Nephron (organoid): Measurements from ENCODE around the gene KCNK6.

ENCODE experiments used
- H3K27ac Mint-ChIP-seq, 3 experiments: 2 replicates each; pipeline ENCODE4 v1.8.0; 2020; ENCODE audit warnings: mixed read lengths in 3 of 3, mild to moderate bottlenecking in 2 of 3, moderate library complexity in 1 of 3
- H3K27me3 Mint-ChIP-seq: 2 replicates; pipeline ENCODE4 v1.8.0; 2021; ENCODE audit warnings: low read depth, mild to moderate bottlenecking, moderate library complexity, mixed read lengths
- H3K36me3 Mint-ChIP-seq: 2 replicates; pipeline ENCODE4 v1.8.0; 2020; ENCODE audit warnings: low read depth, mixed read lengths
- H3K4me1 Mint-ChIP-seq: 2 replicates; pipeline ENCODE4 v1.8.0; 2020; ENCODE audit warnings: mixed read lengths
- H3K4me3 Mint-ChIP-seq, 3 experiments: 2 replicates each; pipeline ENCODE4 v1.8.0; 2020; ENCODE audit warnings: mild to moderate bottlenecking in 3 of 3, mixed read lengths in 3 of 3, moderate library complexity in 2 of 3
- H3K9me3 Mint-ChIP-seq: 2 replicates; pipeline ENCODE4 v1.8.0; 2020; ENCODE audit warnings: mixed read lengths
- CTCF ChIP-seq, 3 experiments: fragments of 200-600 bp; sonication (generic); IDR thresholded peaks; one replicate each; pipeline ENCODE4 v1.5.0; 2021; ENCODE audit warnings: antibody characterized with exemption in 3 of 3; ENCODE audit not compliant: unreplicated experiment in 3 of 3

Gene KCNK6

GRCh38 chr19:38290631-38291147 lies 29.0 kb upstream of the KCNK6 start:
- H3K4me1 Mint-ChIP-seq: peaks cover 22% of the 10 kb centered on the region
- H3K36me3 Mint-ChIP-seq: peaks cover 11% of the 10 kb centered on the region
- H3K27me3 Mint-ChIP-seq: peaks cover 3% of the 10 kb centered on the region
- TF ChIP-seq CTCF (IDR thresholded peaks at IDR 0.05; ENCODE audit: unreplicated experiment in 3 of 3): no peak
- peak overlapping the region in 1 of 3 experiments; percentile 46 for H3K27ac Mint-ChIP-seq
- H3K9me3 Mint-ChIP-seq: no peaks in the 10 kb centered on the region
- no peak overlapping the region for H3K4me3 Mint-ChIP-seq

GRCh38 chr19:38291855-38292254 lies 27.8 kb upstream of the KCNK6 start:
- no peak for TF ChIP-seq CTCF (IDR thresholded peaks at IDR 0.05; ENCODE audit: unreplicated experiment in 3 of 3)
- peaks cover 4% of the 10 kb centered on the region for H3K36me3 Mint-ChIP-seq
- H3K27me3 Mint-ChIP-seq: no peaks in the 10 kb centered on the region
- H3K27ac Mint-ChIP-seq: peak overlapping the region; percentile 24 to 54 (median 27)
- H3K4me1 Mint-ChIP-seq: peaks cover 22% of the 10 kb centered on the region
- no peaks in the 10 kb centered on the region for H3K9me3 Mint-ChIP-seq
- H3K4me3 Mint-ChIP-seq: no peak overlapping the region

- Mint-ChIP-seq H3K4me3 (no peak overlapping the region), H3K27me3 (no peaks in the 10 kb centered on the region), H3K4me1 (peaks cover 22% of the 10 kb centered on the region), H3K27ac (no peak overlapping the region), H3K36me3 (peaks cover 4% of the 10 kb centered on the region), H3K9me3 (no peaks in the 10 kb centered on the region)
- no peak for TF ChIP-seq CTCF (IDR thresholded peaks at IDR 0.05; ENCODE audit: unreplicated experiment in 3 of 3)
Observed at GRCh38 chr19:38293281-38293680, 26.4 kb upstream of the KCNK6 start.

GRCh38 chr19:38294090-38294489 lies 25.6 kb upstream of the KCNK6 start:
- H3K4me1 Mint-ChIP-seq: peaks cover 22% of the 10 kb centered on the region
- H3K27me3 Mint-ChIP-seq: no peaks in the 10 kb centered on the region
- peaks cover 4% of the 10 kb centered on the region for H3K36me3 Mint-ChIP-seq
- TF ChIP-seq CTCF (IDR thresholded peaks at IDR 0.05; ENCODE audit: unreplicated experiment in 3 of 3): no peak
- H3K9me3 Mint-ChIP-seq: no peaks in the 10 kb centered on the region
- H3K27ac Mint-ChIP-seq: no peak overlapping the region
- no peak overlapping the region for H3K4me3 Mint-ChIP-seq

- no peaks in the 10 kb centered on the region for H3K9me3 Mint-ChIP-seq
- H3K27me3 Mint-ChIP-seq: peaks cover 4% of the 10 kb centered on the region
- no peaks in the 10 kb centered on the region for H3K4me1 Mint-ChIP-seq
- no peaks in the 10 kb centered on the region for H3K36me3 Mint-ChIP-seq
- no peak overlapping the region for H3K4me3 Mint-ChIP-seq
- no peak overlapping the region for H3K27ac Mint-ChIP-seq
- no peak for TF ChIP-seq CTCF (IDR thresholded peaks at IDR 0.05; ENCODE audit: unreplicated experiment in 3 of 3)
Observed at GRCh38 chr19:38298821-38299680, 20.6 kb upstream of the KCNK6 start.
